NCI-H446 (cell line): ENCODE data around the gene RNF26.
A peak's percentile ranks its signal among the peaks of the same experiment; 100 is the strongest.

Source experiments
- DNase-seq, 2 experiments: peaks; one replicate each; lab custom pipeline; 2025; lab: John Stamatoyannopoulos, UW

Gene RNF26

GRCh38 chr11:119316016-119316728, 18.2 kb upstream of the RNF26 start:
- DNase-seq = peak in 1 of 2 experiments; percentile 78

- peak in 1 of 2 experiments; percentile 79 for DNase-seq
Measured at GRCh38 chr11:119316729-119317591, 17.4 kb upstream of the RNF26 start, which contains the start of gene MCAM. Gene MCAM (minus strand): TSS chr11:119317130. CDS start chr11:119317101, 29 bp downstream.

- no peak for DNase-seq
Measured at GRCh38 chr11:119317592-119318239, 16.6 kb upstream of the RNF26 start.

- DNase-seq = peak in 1 of 2 experiments; percentile 46
Measured at GRCh38 chr11:119318240-119319135, 15.8 kb upstream of the RNF26 start.

GRCh38 chr11:119319136-119319699, 15.1 kb upstream of the RNF26 start:
- no peak for DNase-seq

- DNase-seq = no peak
Measured at GRCh38 chr11:119319700-119320239, 14.6 kb upstream of the RNF26 start.

- no peak for DNase-seq
Measured at GRCh38 chr11:119320240-119320775, 14.0 kb upstream of the RNF26 start.

- no peak for DNase-seq
Measured at GRCh38 chr11:119320776-119321524, 13.4 kb upstream of the RNF26 start.

- no peak for DNase-seq
Measured at GRCh38 chr11:119322360-119322739, 12.0 kb upstream of the RNF26 start.

GRCh38 chr11:119322921-119323531, 11.3 kb upstream of the RNF26 start:
- no peak for DNase-seq

GRCh38 chr11:119323532-119324033, 10.7 kb upstream of the RNF26 start:
- peak; percentile 42 to 83 for DNase-seq

- no peak for DNase-seq
Measured at GRCh38 chr11:119324189-119324588, 10.1 kb upstream of the RNF26 start.

GRCh38 chr11:119329320-119329719, 5.0 kb upstream of the RNF26 start:
- DNase-seq = no peak

- DNase-seq = no peak
Measured at GRCh38 chr11:119330237-119330636, 4.1 kb upstream of the RNF26 start.

- no peak for DNase-seq
Measured at GRCh38 chr11:119332111-119332765, 2.1 kb upstream of the RNF26 start.

- no peak for DNase-seq
Measured at GRCh38 chr11:119335091-119335654, 846 bp downstream of the RNF26 start.

- no peak for DNase-seq
Measured at GRCh38 chr11:119335655-119336543, 1.6 kb downstream of the RNF26 start.
